Prostate gland (tissue), 2 donors: ENCODE measurements around the gene CREB5.

Experiments used
- CTCF ChIP-seq, 4 experiments: fragments of 200-600 bp in 2 of 4; fragments of 450-650 bp in 2 of 4; sonication (generic) in 2 of 4; IDR thresholded peaks; 1 replicate in 3 of 4; 2 replicates in 1 of 4; pipeline ENCODE4 v1.5.1; 2016 to 2019; ENCODE audit warnings: antibody characterized with exemption in 4 of 4, mild to moderate bottlenecking in 2 of 4, moderate library complexity in 2 of 4
- POLR2A ChIP-seq: fragments of 450-650 bp; IDR thresholded peaks from one replicate; pipeline ENCODE4 v1.6.1; 2016; ENCODE audit warnings: antibody characterized with exemption, mild to moderate bottlenecking

GRCh38 chr7:28701731-28702130 is 289.4 kb downstream of the CREB5 start:
- TF ChIP-seq POLR2A (no peak), CTCF (IDR thresholded peaks at IDR 0.05) (no peak)
